ENCODE data around the gene SARDH. TPM values are rescaled to one million over a fixed set of nuclear protein-coding genes. Genes with fewer than 3 reads are reported as not detected.

Gene SARDH
- polyA plus RNA-seq, 3 donors, result not detected

GRCh38 chr9:133715866-133716563, 22.1 kb downstream of the SARDH start:
- Histone ChIP-seq H3K79me2 (ENCODE audit: insufficient read depth, low read length) (no peaks in the 10 kb centered on the region), H3K4me3 (replicated peaks in 1 of 3; ENCODE audit: low read depth in 2 of 3, low read length in 3 of 3) (no peak overlapping the region), H3K9me3 (replicated peaks in 1 of 2; ENCODE audit: control insufficient read depth in 1 of 2, insufficient read depth in 1 of 2, low read length in 2 of 2) (no peaks in the 10 kb centered on the region), H3K9ac (ENCODE audit: insufficient read depth, low read length, poor library complexity, severe bottlenecking) (no peak overlapping the region), H3K27ac (ENCODE audit: low read depth in 1 of 2, low read length in 2 of 2) (no peak overlapping the region), H3K4me1 (ENCODE audit: control insufficient read depth in 1 of 2, insufficient read depth in 2 of 2, low read length in 2 of 2) (no peaks in the 10 kb centered on the region), H4K20me1 (ENCODE audit: insufficient read depth, low read length) (no peaks in the 10 kb centered on the region), H3K4me2 (replicated peaks; ENCODE audit: extremely low read depth, low read length, poor library complexity, severe bottlenecking) (no peak overlapping the region), H3K36me3 (replicated peaks in 1 of 2; ENCODE audit: control insufficient read depth in 1 of 2, insufficient read depth in 2 of 2, low read length in 2 of 2) (no peaks in the 10 kb centered on the region), H3K27me3 (ENCODE audit: control insufficient read depth in 2 of 2, insufficient read depth in 2 of 2, low read length in 2 of 2) (no peaks in the 10 kb centered on the region), H2AFZ (ENCODE audit: insufficient read depth, low read depth, low read length, poor library complexity, severe bottlenecking) (no peak overlapping the region)
- Mint-ChIP-seq H3K36me3 (no peaks in the 10 kb centered on the region), H3K27ac (no peak overlapping the region), H3K4me1 (no peaks in the 10 kb centered on the region), H3K9me3 (peaks cover 0 to 3% (median 3%) of the 10 kb centered on the region in 7 donors), H3K27me3 (ENCODE audit: low read depth in 3 of 3) (peaks cover 3 to 8% (median 4%) of the 10 kb centered on the region in 3 donors), H3K4me3 (no peak overlapping the region)
- TF ChIP-seq CTCF (IDR thresholded peaks at IDR 0.05), result no peak
- intact Hi-C loops (cut with micrococcal nuclease), result no loop called here
- no peak for DNase-seq
- WGBS (ENCODE audit: insufficient coverage), result 79% methylated on average over 21 of the region's 21 CpGs

GRCh38 chr9:133715295-133715865, 22.8 kb downstream of the SARDH start:
- Mint-ChIP-seq H3K4me3 (no peak overlapping the region), H3K27ac (no peak overlapping the region)
- H2AFZ ChIP-seq (ENCODE audit: insufficient read depth, low read depth, low read length, poor library complexity, severe bottlenecking), result no peak overlapping the region

More at GRCh38 chr9:133715295-133715865, 22.8 kb downstream of the SARDH start:
- Histone ChIP-seq H3K36me3 (replicated peaks in 1 of 2; ENCODE audit: control insufficient read depth in 1 of 2, insufficient read depth in 2 of 2, low read length in 2 of 2) (no peaks in the 10 kb centered on the region), H3K27ac (ENCODE audit: low read depth in 1 of 2, low read length in 2 of 2) (no peak overlapping the region), H3K27me3 (ENCODE audit: control insufficient read depth in 2 of 2, insufficient read depth in 2 of 2, low read length in 2 of 2) (no peaks in the 10 kb centered on the region), H3K9me3 (replicated peaks in 1 of 2; ENCODE audit: control insufficient read depth in 1 of 2, insufficient read depth in 1 of 2, low read length in 2 of 2) (no peaks in the 10 kb centered on the region), H3K79me2 (ENCODE audit: insufficient read depth, low read length) (no peaks in the 10 kb centered on the region), H4K20me1 (ENCODE audit: insufficient read depth, low read length) (no peaks in the 10 kb centered on the region), H3K4me3 (replicated peaks in 1 of 3; ENCODE audit: low read depth in 2 of 3, low read length in 3 of 3) (no peak overlapping the region), H3K9ac (ENCODE audit: insufficient read depth, low read length, poor library complexity, severe bottlenecking) (no peak overlapping the region), H3K4me1 (ENCODE audit: control insufficient read depth in 1 of 2, insufficient read depth in 2 of 2, low read length in 2 of 2) (no peaks in the 10 kb centered on the region), H3K4me2 (replicated peaks; ENCODE audit: extremely low read depth, low read length, poor library complexity, severe bottlenecking) (no peak overlapping the region)
- no peaks in the 10 kb centered on the region for H3K36me3 Mint-ChIP-seq
- no peak for TF ChIP-seq CTCF (IDR thresholded peaks at IDR 0.05)
- DNase-seq, result no peak
- intact Hi-C loops (cut with micrococcal nuclease), result no loop called here
- H3K9me3 Mint-ChIP-seq, result peaks cover 0 to 3% (median 1%) of the 10 kb centered on the region in 7 donors
- H3K27me3 Mint-ChIP-seq (ENCODE audit: low read depth in 3 of 3), result peaks cover 3 to 8% (median 4%) of the 10 kb centered on the region in 3 donors
- 92% methylated on average over 20 of the region's 23 CpGs for WGBS (ENCODE audit: insufficient coverage)
- H3K4me1 Mint-ChIP-seq, result no peaks in the 10 kb centered on the region
